ENCODE measurements around the gene HIVEP3. TPM values are rescaled to one million over a fixed set of nuclear protein-coding genes. Genes with fewer than 3 reads are reported as not detected.
"Not testable (repeated sequence)": the region's sequence is repeated elsewhere in the genome, so short reads cannot be mapped to it uniquely, and the experiment has no call there.

The HIVEP3 gene
- total RNA-seq, 1 donor from 2014 or later: 0.37 TPM

DNA sequence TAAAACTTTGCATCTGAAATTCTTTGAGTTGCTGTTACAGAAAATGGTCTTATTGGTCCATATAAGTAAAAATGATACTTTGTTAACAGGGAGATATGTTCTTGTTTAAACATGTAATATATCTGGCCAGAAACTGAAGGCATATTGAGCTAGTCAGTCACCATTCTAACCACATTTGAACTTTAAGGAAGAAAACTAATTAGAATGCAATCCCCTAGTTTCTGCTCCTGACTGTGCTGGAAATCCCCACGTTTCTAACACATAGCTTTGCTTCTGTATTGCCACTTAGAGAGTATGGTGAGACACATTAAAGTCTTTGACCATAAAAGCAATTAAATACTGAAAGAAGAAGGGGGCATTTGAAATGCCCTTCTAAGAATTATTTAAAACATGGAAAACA lies 32.1 kb upstream of the HIVEP3 start:
- Histone ChIP-seq H3K9ac (no peak overlapping the region), H3K4me3 (no peak overlapping the region), H3F3A (ENCODE audit: low read depth) (peaks cover 8% of the 10 kb centered on the region), H3K27me3 (no peaks in the 10 kb centered on the region), H3K27ac (no peak overlapping the region), H3K36me3 (no peaks in the 10 kb centered on the region), H3K4me2 (no peak overlapping the region), H4K20me1 (ENCODE audit: low read depth) (no peaks in the 10 kb centered on the region), H3K9me3 (ENCODE audit: low read depth) (no peaks in the 10 kb centered on the region), H3K4me1 (peaks cover 10% of the 10 kb centered on the region), H3K79me2 (ENCODE audit: low read depth) (no peaks in the 10 kb centered on the region), H2AFZ (replicated peaks) (no peak overlapping the region)
- Mint-ChIP-seq H3K4me3 (no peak overlapping the region), H3K4me1 (peaks cover 28% of the 10 kb centered on the region), H3K27ac (no peak overlapping the region), H3K27me3 (ENCODE audit: insufficient read depth, low read depth) (no peaks in the 10 kb centered on the region), H3K9me3 (peaks cover 3% of the 10 kb centered on the region), H3K36me3 (no peaks in the 10 kb centered on the region)
- TF ChIP-seq CTCF (IDR thresholded peaks at IDR 0.05) (no peak), EZH2phosphoT487 (IDR thresholded peaks at IDR 0.05) (no peak), EZH2 (IDR thresholded peaks at IDR 0.05) (no peak)
- DNase-seq (ENCODE audit: low spot score): no peak

GRCh38 chr1:41945946-41946345 lies 27.2 kb upstream of the HIVEP3 start:
- not testable (repeated sequence) for H3K4me1 Mint-ChIP-seq; H3K4me2 ChIP-seq; H3K36me3 ChIP-seq; H3K27me3 Mint-ChIP-seq (ENCODE audit: insufficient read depth, low read depth); H3K9ac ChIP-seq; H4K20me1 ChIP-seq (ENCODE audit: low read depth); H3K4me3 ChIP-seq; DNase-seq (ENCODE audit: low spot score); H3K9me3 ChIP-seq (ENCODE audit: low read depth); H3K36me3 Mint-ChIP-seq; H2AFZ ChIP-seq (replicated peaks); H3K4me3 Mint-ChIP-seq; H3K79me2 ChIP-seq (ENCODE audit: low read depth); H3K9me3 Mint-ChIP-seq; H3K27ac ChIP-seq; H3K4me1 ChIP-seq; H3K27ac Mint-ChIP-seq; H3K27me3 ChIP-seq; H3F3A ChIP-seq (ENCODE audit: low read depth)

GRCh38 chr1:41943717-41944116 lies 25.0 kb upstream of the HIVEP3 start:
- H3K27ac ChIP-seq: no peak overlapping the region
- H3K36me3 ChIP-seq: no peaks in the 10 kb centered on the region
- H3K79me2 ChIP-seq (ENCODE audit: low read depth): no peaks in the 10 kb centered on the region
- H3K9me3 ChIP-seq (ENCODE audit: low read depth): peaks cover 9% of the 10 kb centered on the region
- no peak for TF ChIP-seq EZH2phosphoT487 (IDR thresholded peaks at IDR 0.05)
- no peak for TF ChIP-seq CTCF (IDR thresholded peaks at IDR 0.05)
- TF ChIP-seq EZH2 (IDR thresholded peaks at IDR 0.05): no peak
- Mint-ChIP-seq H3K27me3 (ENCODE audit: insufficient read depth, low read depth) (no peaks in the 10 kb centered on the region), H3K9me3 (peaks cover 2% of the 10 kb centered on the region), H3K36me3 (no peaks in the 10 kb centered on the region), H3K4me3 (no peak overlapping the region), H3K27ac (no peak overlapping the region), H3K4me1 (peaks cover 5% of the 10 kb centered on the region)
- no peaks in the 10 kb centered on the region for H3K4me1 ChIP-seq
- no peak overlapping the region for H3K9ac ChIP-seq
- no peaks in the 10 kb centered on the region for H3K27me3 ChIP-seq
- no peak overlapping the region for H3K4me3 ChIP-seq
- no peaks in the 10 kb centered on the region for H3F3A ChIP-seq (ENCODE audit: low read depth)
- no peak overlapping the region for H2AFZ ChIP-seq (replicated peaks)
- H3K4me2 ChIP-seq: no peak overlapping the region
- no peaks in the 10 kb centered on the region for H4K20me1 ChIP-seq (ENCODE audit: low read depth)
- DNase-seq (ENCODE audit: low spot score): no peak

- Mint-ChIP-seq H3K27ac (no peak overlapping the region), H3K4me3 (no peak overlapping the region), H3K27me3 (ENCODE audit: insufficient read depth, low read depth) (no peaks in the 10 kb centered on the region), H3K9me3 (peaks cover 2% of the 10 kb centered on the region), H3K36me3 (no peaks in the 10 kb centered on the region), H3K4me1 (peaks cover 5% of the 10 kb centered on the region)
- Histone ChIP-seq H3K79me2 (ENCODE audit: low read depth) (no peaks in the 10 kb centered on the region), H3F3A (ENCODE audit: low read depth) (no peaks in the 10 kb centered on the region), H4K20me1 (ENCODE audit: low read depth) (no peaks in the 10 kb centered on the region), H3K9me3 (ENCODE audit: low read depth) (peaks cover 9% of the 10 kb centered on the region), H3K36me3 (no peaks in the 10 kb centered on the region), H3K9ac (no peak overlapping the region), H3K27ac (no peak overlapping the region), H3K4me2 (no peak overlapping the region), H3K4me1 (no peaks in the 10 kb centered on the region), H3K4me3 (no peak overlapping the region), H3K27me3 (no peaks in the 10 kb centered on the region), H2AFZ (replicated peaks) (no peak overlapping the region)
- no peak for DNase-seq (ENCODE audit: low spot score)
- TF ChIP-seq EZH2phosphoT487 (IDR thresholded peaks at IDR 0.05) (no peak), EZH2 (IDR thresholded peaks at IDR 0.05) (no peak), CTCF (IDR thresholded peaks at IDR 0.05) (no peak)
These were observed 23.6 kb upstream of the HIVEP3 start for GRCh38 chr1:41942278-41942677.
